Ramos (cell line): Measurements from ENCODE around the gene SCRN2.

ENCODE experiments used
- in situ Hi-C: fragments of 300-500 bp; cut with MboI; formaldehyde crosslinking; loops from one replicate; pipeline ENCODE4 v1.14.3; 2022; ENCODE audit warnings: low sequenced_read_pairs; ENCODE audit not compliant: unreplicated experiment

Gene SCRN2

GRCh38 chr17:47872651-47873161, 31.6 kb upstream of the SCRN2 start:
- in situ Hi-C loops = no loop called here

GRCh38 chr17:47872019-47872650, 31.1 kb upstream of the SCRN2 start:
- in situ Hi-C loops = no loop called here

- in situ Hi-C loops = no loop called here
These were observed 30.0 kb upstream of the SCRN2 start for GRCh38 chr17:47871048-47871447.

- in situ Hi-C loops = no loop called here
These were observed 29.0 kb upstream of the SCRN2 start for GRCh38 chr17:47870056-47870455.

GRCh38 chr17:47869114-47869513, 28.0 kb upstream of the SCRN2 start:
- in situ Hi-C loops = no loop called here

GRCh38 chr17:47867813-47868533, 26.9 kb upstream of the SCRN2 start:
- in situ Hi-C loops = no loop called here

- in situ Hi-C loops = no loop called here
These were observed 25.9 kb upstream of the SCRN2 start for GRCh38 chr17:47866941-47867340.

GRCh38 chr17:47864791-47865216, 23.7 kb upstream of the SCRN2 start:
- in situ Hi-C loops = no loop called here

- in situ Hi-C loops = no loop called here
These were observed 21.8 kb upstream of the SCRN2 start for GRCh38 chr17:47862621-47863440.

- in situ Hi-C loops = no loop called here
These were observed 19.3 kb upstream of the SCRN2 start for GRCh38 chr17:47860386-47860785.

- in situ Hi-C loops = no loop called here
These were observed 16.7 kb upstream of the SCRN2 start for GRCh38 chr17:47857551-47858455.

- in situ Hi-C loops = no loop called here
These were observed 15.8 kb upstream of the SCRN2 start for GRCh38 chr17:47856830-47857229.

GRCh38 chr17:47855737-47856136, 14.7 kb upstream of the SCRN2 start:
- in situ Hi-C loops = no loop called here

- in situ Hi-C loops = no loop called here
These were observed 12.5 kb upstream of the SCRN2 start for GRCh38 chr17:47853616-47854015.

GRCh38 chr17:47852113-47852949, 11.3 kb upstream of the SCRN2 start:
- in situ Hi-C loops = no loop called here

- in situ Hi-C loops = no loop called here
These were observed 10.7 kb upstream of the SCRN2 start for GRCh38 chr17:47851764-47852112.

GRCh38 chr17:47850692-47851573, 9.9 kb upstream of the SCRN2 start, which contains the start of gene SP6:
Gene SP6 (minus strand): TSS chr17:47851163. CDS start chr17:47848429, 2,734 bp downstream.
- in situ Hi-C loops = no loop called here

GRCh38 chr17:47850373-47850691, 9.3 kb upstream of the SCRN2 start:
- in situ Hi-C loops = no loop called here
